ENCODE measurements around the gene CALR. TPM values are rescaled to one million over a fixed set of nuclear protein-coding genes. Genes with fewer than 3 reads are reported as not detected.

The CALR gene
- total RNA-seq, 1 experiment from 2014 or later, result 606 TPM

- H3K27ac ChIP-seq, result peak within 1 kb of the TSS; percentile 25
- intact Hi-C loops (cut with micrococcal nuclease; ENCODE audit: unreplicated experiment), result no loop called here
- peaks cover 31% of the 10 kb centered on the region for H3K79me2 ChIP-seq (ENCODE audit: low read depth)
- H3K4me3 ChIP-seq, result peak within 1 kb of the TSS; percentile 91
- no peaks in the 10 kb centered on the region; the same call in 1 of the 2 replicates for H3F3A ChIP-seq (ENCODE audit: insufficient read depth, low read depth)
- no peaks in the 10 kb centered on the region for H3K9me2 ChIP-seq (ENCODE audit: insufficient read depth)
- CTCF ChIA-PET, result no interaction called here
- TF ChIP-seq, protein P1, sequence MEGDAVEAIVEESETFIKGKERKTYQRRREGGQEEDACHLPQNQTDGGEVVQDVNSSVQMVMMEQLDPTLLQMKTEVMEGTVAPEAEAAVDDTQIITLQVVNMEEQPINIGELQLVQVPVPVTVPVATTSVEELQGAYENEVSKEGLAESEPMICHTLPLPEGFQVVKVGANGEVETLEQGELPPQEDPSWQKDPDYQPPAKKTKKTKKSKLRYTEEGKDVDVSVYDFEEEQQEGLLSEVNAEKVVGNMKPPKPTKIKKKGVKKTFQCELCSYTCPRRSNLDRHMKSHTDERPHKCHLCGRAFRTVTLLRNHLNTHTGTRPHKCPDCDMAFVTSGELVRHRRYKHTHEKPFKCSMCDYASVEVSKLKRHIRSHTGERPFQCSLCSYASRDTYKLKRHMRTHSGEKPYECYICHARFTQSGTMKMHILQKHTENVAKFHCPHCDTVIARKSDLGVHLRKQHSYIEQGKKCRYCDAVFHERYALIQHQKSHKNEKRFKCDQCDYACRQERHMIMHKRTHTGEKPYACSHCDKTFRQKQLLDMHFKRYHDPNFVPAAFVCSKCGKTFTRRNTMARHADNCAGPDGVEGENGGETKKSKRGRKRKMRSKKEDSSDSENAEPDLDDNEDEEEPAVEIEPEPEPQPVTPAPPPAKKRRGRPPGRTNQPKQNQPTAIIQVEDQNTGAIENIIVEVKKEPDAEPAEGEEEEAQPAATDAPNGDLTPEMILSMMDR (conservative IDR thresholded peaks at IDR 0.05), result no peak
- no peak for TF ChIP-seq EZH2 (IDR thresholded peaks at IDR 0.05; ENCODE audit: low read depth)
- peaks cover 3% of the 10 kb centered on the region for H4K20me1 ChIP-seq (ENCODE audit: insufficient read depth)
- POLR2A ChIA-PET (ENCODE audit: unreplicated experiment), result interaction anchor here (0.5 kb wide), 3 partner anchors 13 to 42 kb away, joined by 3 to 4 read pairs (median 3); partner anchors contain the start of genes GCDH and SYCE2
- H3K36me3 ChIP-seq (ENCODE audit: low read depth), result 0 out of 2 replicates have a peak, but pooled peaks cover 9% of the 10 kb centered on the region
- peak; percentile 67 to 89 for DNase-seq
- H3K27me3 ChIP-seq (ENCODE audit: insufficient read depth, low read depth), result no peaks in the 10 kb centered on the region
- H3K4me2 ChIP-seq, result peak within 1 kb of the TSS; percentile 96
- H3K9me3 ChIP-seq (ENCODE audit: insufficient read depth, low read depth), result no peaks in the 10 kb centered on the region
- TSS peak; percentile 53 for BruUV-seq (replicated peaks)
- H3K4me1 ChIP-seq (replicated peaks; ENCODE audit: insufficient read depth), result peaks cover 20% of the 10 kb centered on the region
- H2AFZ ChIP-seq, result peak within 1 kb of the TSS; percentile 93
Observed at GRCh38 chr19:12933287-12934072, 4.9 kb upstream of the CALR start, which contains the start of gene FARSA. FARSA (minus strand) TSS chr19:12933711; CDS start chr19:12933696, 15 bp downstream.

DNA sequence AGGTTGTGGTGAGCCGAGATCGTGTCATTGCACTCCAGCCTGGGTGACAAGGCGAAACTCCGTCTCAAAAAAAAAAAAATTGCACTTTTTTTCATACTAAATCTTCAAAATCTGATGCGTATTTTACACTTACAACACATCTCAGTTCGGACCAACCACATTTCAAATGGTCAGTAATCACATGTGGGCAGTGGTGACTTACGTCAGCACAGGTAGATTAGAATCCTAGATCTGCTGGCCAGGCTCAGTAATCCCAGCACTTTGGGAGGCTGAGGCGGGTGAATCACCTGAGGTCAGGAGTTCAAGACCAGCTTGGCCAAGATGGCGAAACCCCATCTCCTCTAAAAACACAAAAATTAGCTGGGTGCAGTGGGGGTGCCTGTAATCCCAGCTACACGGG, 3.3 kb upstream of the CALR start:
- Histone ChIP-seq H3K79me2 (ENCODE audit: low read depth) (peaks cover 47% of the 10 kb centered on the region), H3K4me2 (no peak overlapping the region), H3K27ac (no peak overlapping the region), H3K9me3 (ENCODE audit: insufficient read depth, low read depth) (no peaks in the 10 kb centered on the region), H3K4me3 (no peak overlapping the region), H3K36me3 (ENCODE audit: low read depth) (peaks cover 20% of the 10 kb centered on the region), H3F3A (ENCODE audit: insufficient read depth, low read depth) (peaks cover 7% of the 10 kb centered on the region), H4K20me1 (ENCODE audit: insufficient read depth) (peaks cover 12% of the 10 kb centered on the region), H3K4me1 (replicated peaks; ENCODE audit: insufficient read depth) (peaks cover 28% of the 10 kb centered on the region), H3K9me2 (ENCODE audit: insufficient read depth) (no peaks in the 10 kb centered on the region), H3K27me3 (ENCODE audit: insufficient read depth, low read depth) (no peaks in the 10 kb centered on the region), H2AFZ (no peak overlapping the region)
- no peak for TF ChIP-seq EZH2 (IDR thresholded peaks at IDR 0.05; ENCODE audit: low read depth)
- TF ChIP-seq, protein P1 (conservative IDR thresholded peaks at IDR 0.05), result no peak
- DNase-seq, result no peak
- intact Hi-C loops (cut with micrococcal nuclease; ENCODE audit: unreplicated experiment), result no loop called here
- ChIA-PET POLR2A (ENCODE audit: unreplicated experiment) (no interaction called here), CTCF (no interaction called here)
- BruUV-seq (replicated peaks), result no TSS peak

DNA sequence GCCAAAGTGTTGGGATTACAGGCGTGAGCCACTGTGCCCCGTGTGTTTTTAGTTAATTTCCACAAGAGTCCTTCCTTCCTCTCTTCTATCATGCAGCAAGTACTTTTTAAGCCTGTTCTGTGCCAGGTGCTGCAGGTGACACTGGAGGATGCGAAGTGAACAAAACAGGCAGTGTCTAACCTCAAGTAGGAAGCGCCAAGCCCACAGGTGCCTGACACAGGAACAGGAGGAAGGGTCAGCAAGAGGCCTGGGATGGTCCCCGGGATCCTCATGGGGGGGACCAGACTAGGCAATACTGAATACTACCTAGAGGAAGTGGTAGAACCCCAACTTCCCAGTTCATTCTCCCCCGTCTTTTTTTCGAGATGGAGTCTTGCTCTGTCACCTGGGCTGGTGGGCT, 1.8 kb upstream of the CALR start:
- H3K27ac ChIP-seq, result no peak overlapping the region
- POLR2A ChIA-PET (ENCODE audit: unreplicated experiment), result no interaction called here

More for the DNA sequence above, 1.8 kb upstream of the CALR start:
- peaks cover 51% of the 10 kb centered on the region for H3K79me2 ChIP-seq (ENCODE audit: low read depth)
- CTCF ChIA-PET, result no interaction called here
- H3K36me3 ChIP-seq (ENCODE audit: low read depth), result peaks cover 26% of the 10 kb centered on the region
- peaks cover 31% of the 10 kb centered on the region for H3K4me1 ChIP-seq (replicated peaks; ENCODE audit: insufficient read depth)
- H3K4me3 ChIP-seq, result no peak overlapping the region
- no peak for TF ChIP-seq EZH2 (IDR thresholded peaks at IDR 0.05; ENCODE audit: low read depth)
- TF ChIP-seq, protein P1 (conservative IDR thresholded peaks at IDR 0.05), result no peak
- intact Hi-C loops (cut with micrococcal nuclease; ENCODE audit: unreplicated experiment), result no loop called here
- no peaks in the 10 kb centered on the region for H3K9me2 ChIP-seq (ENCODE audit: insufficient read depth)
- peaks cover 16% of the 10 kb centered on the region for H4K20me1 ChIP-seq (ENCODE audit: insufficient read depth)
- peaks cover 22% of the 10 kb centered on the region for H3F3A ChIP-seq (ENCODE audit: insufficient read depth, low read depth)
- no peaks in the 10 kb centered on the region for H3K27me3 ChIP-seq (ENCODE audit: insufficient read depth, low read depth)
- BruUV-seq (replicated peaks), result no TSS peak
- no peak for DNase-seq
- H2AFZ ChIP-seq, result no peak overlapping the region
- no peaks in the 10 kb centered on the region for H3K9me3 ChIP-seq (ENCODE audit: insufficient read depth, low read depth)
- H3K4me2 ChIP-seq, result no peak overlapping the region

Data from PC-9 (cell line).